Breast epithelium (tissue), 4 donors: ENCODE results near the gene ETS1. TPM values are rescaled to one million over a fixed set of nuclear protein-coding genes. Genes with fewer than 3 reads are reported as not detected.
"Not testable (repeated sequence)": the region's sequence is repeated elsewhere in the genome, so short reads cannot be mapped to it uniquely, and the experiment has no call there.

Experiments used
- DNase-seq, 2 donors: peaks; one replicate each; pipeline ENCODE4 v3.0.0-alpha.2; 2019; ENCODE audit warnings: low spot score in 2 of 2
- H3K27ac ChIP-seq, 2 donors: fragments of 200-600 bp; sonication (generic) in 1 of 2; one replicate each; pipeline ENCODE4 v1.5.1; 2016 to 2019; ENCODE audit warnings: mild to moderate bottlenecking in 1 of 2
- H3K27me3 ChIP-seq, 2 donors: fragments of 200-600 bp; sonication (generic) in 1 of 2; one replicate each; pipeline versions ENCODE4 v1.5.1 to v1.6.0; 2017 to 2019; ENCODE audit warnings: control low read depth in 1 of 2, mild to moderate bottlenecking in 1 of 2
- H3K36me3 ChIP-seq: fragments of 200-600 bp; one replicate; pipeline ENCODE4 v1.5.1; 2019
- H3K4me1 ChIP-seq, 2 donors: fragments of 200-600 bp; sonication (generic); one replicate each; pipeline ENCODE4 v1.5.1; 2016 to 2019; ENCODE audit warnings: control low read depth in 1 of 2
- H3K4me3 ChIP-seq, 3 donors: fragments of 200-600 bp; sonication (generic); 1 replicate in 2 of 3; 2 replicates in 1 of 3; pipeline ENCODE4 v1.5.1; 2016 to 2019; ENCODE audit warnings: mild to moderate bottlenecking in 3 of 3, moderate library complexity in 2 of 3
- H3K9me3 ChIP-seq, 2 donors: fragments of 200-600 bp; sonication (generic) in 1 of 2; one replicate each; pipeline ENCODE4 v1.5.1; 2016 to 2019; ENCODE audit warnings: control low read depth in 1 of 2
- CTCF ChIP-seq, 3 donors: fragments of 450-650 bp; IDR thresholded peaks; one replicate each; pipeline ENCODE4 v1.5.1; 2016 to 2017; ENCODE audit warnings: antibody characterized with exemption in 3 of 3, mild to moderate bottlenecking in 3 of 3, moderate library complexity in 3 of 3
- POLR2A ChIP-seq: fragments of 450-650 bp; IDR thresholded peaks from one replicate; pipeline ENCODE4 v1.6.1; 2016; ENCODE audit warnings: antibody characterized with exemption, mild to moderate bottlenecking, moderate library complexity
- POLR2AphosphoS5 ChIP-seq, 3 donors: sonication (generic); formaldehyde crosslinking; IDR thresholded peaks; one replicate each; pipeline ENCODE4 v1.6.1; 2017; ENCODE audit warnings: antibody characterized with exemption in 3 of 3
- intact Hi-C: fragments of 100-400 bp; cut with DNase I; formaldehyde crosslinking; loops from one replicate; pipeline ENCODE4 v1.15.1; 2023; ENCODE audit warnings: low total_unique reads
- total RNA-seq, 3 donors: library from RNA; depleted of rRNA; stranded (reverse); fragments of >200 nt; gene quantifications; one replicate each; pipeline ENCODE4 v1.1.0, GENCODE V29; 2016

ETS1 gene
- total RNA-seq, 3 donors from 2014 or later: 65.6 to 92.1 (median 73.2) TPM

GRCh38 chr11:128450882-128451651 lies 136.3 kb downstream of the ETS1 start:
- Histone ChIP-seq H3K9me3 (no peaks in the 10 kb centered on the region), H3K27me3 (no peaks in the 10 kb centered on the region), H3K4me1 (peaks cover 7 to 13% of the 10 kb centered on the region in 2 donors), H3K4me3 (peak overlapping the region; percentile 14 to 59 (median 35)), H3K36me3 (no peaks in the 10 kb centered on the region), H3K27ac (peak overlapping the region; percentile 89 to 92)
- TF ChIP-seq POLR2A: no peak
- TF ChIP-seq POLR2AphosphoS5 (IDR thresholded peaks at IDR 0.05): no peak
- no peak for TF ChIP-seq CTCF (IDR thresholded peaks at IDR 0.05)
- intact Hi-C loops: no loop called here
- no peak for DNase-seq

- H3K4me3 ChIP-seq, H3K9me3 ChIP-seq, DNase-seq, H3K27me3 ChIP-seq, H3K36me3 ChIP-seq, intact Hi-C loops, H3K27ac ChIP-seq: not testable (repeated sequence)
- peaks cover 7 to 13% of the 10 kb centered on the region in 2 donors for H3K4me1 ChIP-seq
Observed at GRCh38 chr11:128450425-128450824, 136.9 kb downstream of the ETS1 start.

- no peak overlapping the region for H3K4me3 ChIP-seq
- intact Hi-C loops: no loop called here
- no peaks in the 10 kb centered on the region for H3K27me3 ChIP-seq
- DNase-seq: no peak
- TF ChIP-seq CTCF (IDR thresholded peaks at IDR 0.05) (no peak), POLR2A (no peak), POLR2AphosphoS5 (IDR thresholded peaks at IDR 0.05) (no peak)
- peaks cover 7 to 13% of the 10 kb centered on the region in 2 donors for H3K4me1 ChIP-seq
- H3K9me3 ChIP-seq: no peaks in the 10 kb centered on the region
- H3K27ac ChIP-seq: peak overlapping the region; percentile 65 to 84
- no peaks in the 10 kb centered on the region for H3K36me3 ChIP-seq
Observed at GRCh38 chr11:128448981-128449713, 138.2 kb downstream of the ETS1 start.

GRCh38 chr11:128448200-128448886 lies 139.0 kb downstream of the ETS1 start:
- Histone ChIP-seq H3K27ac (peak overlapping the region; percentile 79 to 84), H3K36me3 (no peaks in the 10 kb centered on the region), H3K9me3 (no peaks in the 10 kb centered on the region), H3K4me1 (peaks cover 7 to 12% of the 10 kb centered on the region in 2 donors), H3K4me3 (no peak overlapping the region), H3K27me3 (no peaks in the 10 kb centered on the region)
- TF ChIP-seq POLR2A (no peak), POLR2AphosphoS5 (IDR thresholded peaks at IDR 0.05) (peak in 2 of 3 donors; percentile 31 to 55)
- DNase-seq: peak in 1 of 2 donors; percentile 76
- intact Hi-C loops: no loop called here

GRCh38 chr11:128447233-128447632 lies 140.1 kb downstream of the ETS1 start:
- no peak for DNase-seq
- no peaks in the 10 kb centered on the region for H3K36me3 ChIP-seq
- no peak overlapping the region for H3K4me3 ChIP-seq
- no peak overlapping the region for H3K27ac ChIP-seq
- peaks cover under 1 to 1% of the 10 kb centered on the region in 2 donors for H3K4me1 ChIP-seq
- TF ChIP-seq POLR2A (no peak), POLR2AphosphoS5 (IDR thresholded peaks at IDR 0.05) (no peak), CTCF (IDR thresholded peaks at IDR 0.05) (no peak)
- no peaks in the 10 kb centered on the region for H3K27me3 ChIP-seq
- no peaks in the 10 kb centered on the region for H3K9me3 ChIP-seq
- intact Hi-C loops: no loop called here

GRCh38 chr11:128445921-128446320 lies 141.4 kb downstream of the ETS1 start:
- H3K36me3 ChIP-seq, H3K9me3 ChIP-seq, intact Hi-C loops, H3K4me1 ChIP-seq, H3K27me3 ChIP-seq, DNase-seq, H3K4me3 ChIP-seq, H3K27ac ChIP-seq: not testable (repeated sequence)
